Kidney (tissue), 14 donors: ENCODE results near the gene INPP5E. TPM values are rescaled to one million over a fixed set of nuclear protein-coding genes. Genes with fewer than 3 reads are reported as not detected.
A peak's percentile ranks its signal among the peaks of the same experiment; 100 is the strongest.

Experiments
- DNase-seq, 5 donors: peaks; one replicate each; pipeline ENCODE4 v3.0.0-alpha.2; 2013 to 2020
- FAIRE-seq: peaks from 2 replicates; lab custom pipeline; 2012; peaks lifted over from hg19 to GRCh38; lab: Jason Lieb, UNC
- H3K27ac ChIP-seq, 2 donors: one replicate each; pipeline ENCODE4 v1.7.0; 2013; ENCODE audit warnings: low read depth in 2 of 2, low read length in 2 of 2, inconsistent platforms in 1 of 2
- H3K27me3 ChIP-seq: one replicate; pipeline ENCODE4 v1.7.1; 2013; ENCODE audit warnings: low read length, inconsistent platforms; ENCODE audit not compliant: control insufficient read depth, insufficient read depth
- H3K36me3 ChIP-seq, 3 donors: one replicate each; pipeline versions ENCODE4 v1.7.0 to v1.7.1; 2013; ENCODE audit warnings: low read length in 3 of 3, control low read depth in 1 of 3, inconsistent platforms in 1 of 3; ENCODE audit not compliant: insufficient read depth in 3 of 3, control insufficient read depth in 2 of 3
- H3K4me1 ChIP-seq, 3 donors: one replicate each; pipeline versions ENCODE4 v1.7.0 to v1.7.1; 2013; ENCODE audit warnings: low read length in 3 of 3, inconsistent platforms in 1 of 3, low read depth in 1 of 3; ENCODE audit not compliant: control insufficient read depth in 2 of 3, insufficient read depth in 2 of 3
- H3K4me3 ChIP-seq, 3 donors: one replicate each; pipeline versions ENCODE4 v1.7.0 to v1.8.1; 2013; ENCODE audit warnings: low read length in 3 of 3, control low read depth in 1 of 3, inconsistent platforms in 1 of 3
- H3K9ac ChIP-seq, 3 donors: one replicate each; pipeline versions ENCODE4 v1.7.0 to v1.7.1; 2013; ENCODE audit warnings: low read length in 3 of 3, control low read depth in 1 of 3, inconsistent platforms in 1 of 3
- H3K9me3 ChIP-seq, 3 donors: one replicate each; pipeline versions ENCODE4 v1.7.0 to v1.7.1; 2013; ENCODE audit warnings: low read length in 3 of 3, control low read depth in 1 of 3, inconsistent platforms in 1 of 3; ENCODE audit not compliant: control insufficient read depth in 2 of 3, insufficient read depth in 1 of 3
- CTCF ChIP-seq: IDR thresholded peaks from 3 replicates; pipeline ENCODE4 v1.5.1; 2012; ENCODE audit warnings: mild to moderate bottlenecking, moderate library complexity, borderline replicate concordance; ENCODE audit not compliant: insufficient read depth; ENCODE audit errors: extremely low read depth
- intact Hi-C: fragments of 100-400 bp; cut with DNase I; formaldehyde crosslinking; loops from one replicate; pipeline ENCODE4 v1.11.1; 2022
- polyA plus RNA-seq: library from polyadenylated mRNA; stranded (reverse); fragments of 350-450 nt; fragmentation: Illumina TruSeq; extraction: RNeasy Lipid Tissue Mini Kit (QIAGEN cat#74804); gene quantifications from one replicate; pipeline ENCODE4 v1.2.3, GENCODE V29; 2014; ENCODE audit warnings: low read depth, low replicate concordance; ENCODE audit not compliant: insufficient read depth
- total RNA-seq: library from RNA; stranded (reverse); fragmentation: NEBNext Ultra II Directional; extraction: Animal tissue kit (Norgen Biotek cat#: 25700); gene quantifications from one replicate; pipeline ENCODE4 v1.2.1, GENCODE V29; 2021
- donor health status: control.
- donor health status: control.
- donor health status: control.
- donor health status: control.
- donor health status: control.
- donor health status: DM: yes; HTN: yes; CAD: no.
- donor health status: Normal renal cell carcinoma (clear cell type).

INPP5E gene
- total and polyA plus RNA-seq, 2 donors from 2014 or later, result 6.9 to 14.0 TPM

GRCh38 chr9:136380381-136380780, 59.3 kb downstream of the INPP5E start:
- Histone ChIP-seq H3K27ac (no peak overlapping the region), H3K27me3 (no peaks in the 10 kb centered on the region), H3K4me3 (no peak overlapping the region), H3K9me3 (no peaks in the 10 kb centered on the region), H3K9ac (no peak overlapping the region), H3K4me1 (peaks cover 0 to 2% (median 0%) of the 10 kb centered on the region in 3 donors), H3K36me3 (peaks cover 0 to 4% (median 3%) of the 10 kb centered on the region in 3 donors)
- no peak for TF ChIP-seq CTCF
- FAIRE-seq (no peak), DNase-seq (no peak)
- intact Hi-C loops, result no loop called here

GRCh38 chr9:136379891-136380290, 59.8 kb downstream of the INPP5E start:
- FAIRE-seq, result no peak
- TF ChIP-seq CTCF, result no peak
- intact Hi-C loops, result no loop called here
- peaks cover 0 to 4% (median 3%) of the 10 kb centered on the region in 3 donors for H3K36me3 ChIP-seq
- no peak overlapping the region for H3K4me3 ChIP-seq
- H3K9me3 ChIP-seq, result no peaks in the 10 kb centered on the region
- DNase-seq, result no peak
- no peak overlapping the region for H3K27ac ChIP-seq
- H3K9ac ChIP-seq, result no peak overlapping the region
- H3K27me3 ChIP-seq, result no peaks in the 10 kb centered on the region
- peaks cover 0 to 2% (median 0%) of the 10 kb centered on the region in 3 donors for H3K4me1 ChIP-seq

GRCh38 chr9:136379401-136379800, 60.2 kb downstream of the INPP5E start:
- TF ChIP-seq CTCF, result no peak
- Histone ChIP-seq H3K9me3 (no peaks in the 10 kb centered on the region), H3K27me3 (no peaks in the 10 kb centered on the region), H3K36me3 (peaks cover 0 to 4% (median 3%) of the 10 kb centered on the region in 3 donors), H3K9ac (no peak overlapping the region), H3K4me3 (no peak overlapping the region), H3K4me1 (peaks cover 0 to 2% (median 0%) of the 10 kb centered on the region in 3 donors), H3K27ac (no peak overlapping the region)
- intact Hi-C loops, result no loop called here
- DNase-seq, result no peak
- no peak for FAIRE-seq

GRCh38 chr9:136379003-136379287, 60.7 kb downstream of the INPP5E start:
- no peak for FAIRE-seq
- Histone ChIP-seq H3K9me3 (no peaks in the 10 kb centered on the region), H3K27ac (no peak overlapping the region), H3K27me3 (no peaks in the 10 kb centered on the region), H3K4me3 (no peak overlapping the region), H3K36me3 (peaks cover 0 to 2% (median under 1%) of the 10 kb centered on the region in 3 donors), H3K9ac (no peak overlapping the region), H3K4me1 (peaks cover 0 to 2% (median 0%) of the 10 kb centered on the region in 3 donors)
- intact Hi-C loops, result no loop called here
- no peak for TF ChIP-seq CTCF
- DNase-seq, result peak in 1 of 5 donors; percentile 74
